AG04450 (cell line): ENCODE results near the gene QARS1. TPM values are rescaled to one million over a fixed set of nuclear protein-coding genes. Genes with fewer than 3 reads are reported as not detected.

Source experiments
- CTCF ChIA-PET: fragments of 300-600, 350-600 bp; formaldehyde crosslinking; extraction: SDS; loops from one replicate; lab custom pipeline; 2022; ENCODE audit warnings: antibody characterized with exemption, inconsistent platforms; lab: Charles Lee
- POLR2A ChIA-PET: fragments of 350-600 bp; formaldehyde crosslinking; extraction: SDS; loops from one replicate; lab custom pipeline; 2021; ENCODE audit warnings: antibody characterized with exemption, inconsistent platforms; lab: Yijun Ruan, JAX
- DNase-seq: peaks from one replicate; pipeline ENCODE4 v3.0.0-alpha.2; 2011; ENCODE audit warnings: low read depth, low spot score
- H3K27ac ChIP-seq: one replicate; pipeline ENCODE4 v1.5.1; 2012; ENCODE audit warnings: low read depth, low read length, control low read depth
- H3K27me3 ChIP-seq: one replicate; pipeline ENCODE4 v1.6.0; 2012; ENCODE audit warnings: low read length; ENCODE audit not compliant: control insufficient read depth, insufficient read depth
- H3K4me3 ChIP-seq: 2 replicates; pipeline ENCODE4 v1.5.1; 2011; ENCODE audit warnings: mild to moderate bottlenecking, low read depth, low read length, control low read depth
- H3K9me3 ChIP-seq: 2 replicates; pipeline ENCODE4 v1.5.1; 2012; ENCODE audit warnings: low read length; ENCODE audit not compliant: control insufficient read depth, insufficient read depth
- polyA plus RNA-seq: library from polyadenylated mRNA; depleted of rRNA; stranded (reverse); fragments of >200 nt; gene quantifications from 2 replicates; pipeline ENCODE4 v1.2.3, GENCODE V29; 2011; rRNA removed
- small RNA-seq: library from RNA; depleted of rRNA; stranded (forward); fragments of <200 nt; gene quantifications from one replicate; pipeline ENCODE3, GENCODE V24; 2012; ENCODE audit warnings: low read depth; ENCODE audit not compliant: insufficient read length
- TF ChIP-seq, protein P1 (sequence below): IDR thresholded peaks from 2 replicates; pipeline ENCODE4 v1.5.1; 2011; ENCODE audit warnings: low read depth, low read length, control low read depth, inconsistent platforms

The QARS1 gene
- polyA plus RNA-seq, 1 experiment, result 209 TPM

DNA sequence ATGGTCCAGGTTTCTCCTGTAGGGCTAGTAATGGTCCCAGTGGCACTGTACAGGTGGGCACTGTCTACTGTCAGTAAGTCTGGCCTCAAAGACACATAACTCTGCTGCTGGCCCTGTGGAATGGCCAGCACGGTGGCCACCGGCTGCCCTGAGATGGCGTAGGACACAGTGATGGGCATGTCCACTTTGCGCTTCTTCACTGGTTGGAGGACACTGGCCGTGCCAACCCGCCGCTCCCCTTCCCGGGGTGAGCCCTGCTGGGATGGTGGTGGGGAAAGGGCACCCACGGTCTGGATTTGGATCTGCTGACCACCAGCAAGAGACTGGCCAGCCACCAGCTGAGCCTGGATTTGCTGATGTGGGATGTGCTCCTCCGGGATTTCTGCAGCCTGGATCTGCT is 47.3 kb downstream of the QARS1 start:
- ChIA-PET POLR2A (no interaction called here), CTCF (no interaction called here)
- Histone ChIP-seq H3K9me3 (no peaks in the 10 kb centered on the region), H3K4me3 (no peak overlapping the region), H3K27me3 (no peaks in the 10 kb centered on the region), H3K27ac (no peak overlapping the region)
- TF ChIP-seq, protein P1, sequence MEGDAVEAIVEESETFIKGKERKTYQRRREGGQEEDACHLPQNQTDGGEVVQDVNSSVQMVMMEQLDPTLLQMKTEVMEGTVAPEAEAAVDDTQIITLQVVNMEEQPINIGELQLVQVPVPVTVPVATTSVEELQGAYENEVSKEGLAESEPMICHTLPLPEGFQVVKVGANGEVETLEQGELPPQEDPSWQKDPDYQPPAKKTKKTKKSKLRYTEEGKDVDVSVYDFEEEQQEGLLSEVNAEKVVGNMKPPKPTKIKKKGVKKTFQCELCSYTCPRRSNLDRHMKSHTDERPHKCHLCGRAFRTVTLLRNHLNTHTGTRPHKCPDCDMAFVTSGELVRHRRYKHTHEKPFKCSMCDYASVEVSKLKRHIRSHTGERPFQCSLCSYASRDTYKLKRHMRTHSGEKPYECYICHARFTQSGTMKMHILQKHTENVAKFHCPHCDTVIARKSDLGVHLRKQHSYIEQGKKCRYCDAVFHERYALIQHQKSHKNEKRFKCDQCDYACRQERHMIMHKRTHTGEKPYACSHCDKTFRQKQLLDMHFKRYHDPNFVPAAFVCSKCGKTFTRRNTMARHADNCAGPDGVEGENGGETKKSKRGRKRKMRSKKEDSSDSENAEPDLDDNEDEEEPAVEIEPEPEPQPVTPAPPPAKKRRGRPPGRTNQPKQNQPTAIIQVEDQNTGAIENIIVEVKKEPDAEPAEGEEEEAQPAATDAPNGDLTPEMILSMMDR, result no peak
- no peak for DNase-seq

DNA sequence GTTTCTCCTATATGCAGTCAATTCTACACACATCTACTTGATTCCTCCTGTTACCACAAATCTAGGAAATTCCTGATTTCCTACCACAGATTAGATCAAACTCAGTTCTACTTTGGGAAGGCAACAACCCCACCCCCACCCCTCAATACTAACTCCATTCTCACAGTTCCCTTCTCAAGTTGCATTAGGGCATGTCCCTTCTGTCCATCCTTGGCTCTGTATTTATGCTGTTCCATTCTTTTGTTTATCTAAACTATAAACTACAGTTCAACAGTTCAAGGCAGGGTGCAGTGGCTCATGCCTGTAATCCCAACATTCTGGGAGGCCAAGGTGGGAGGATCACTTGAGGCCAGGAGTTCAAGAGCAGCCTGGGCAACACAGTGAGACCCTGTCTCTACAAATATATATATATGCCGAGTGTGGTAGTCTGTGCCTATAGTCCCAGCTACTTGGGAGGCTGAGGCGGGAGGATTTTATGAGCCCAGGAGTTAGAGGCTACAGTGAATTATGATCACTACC is 50.2 kb downstream of the QARS1 start:
- Histone ChIP-seq H3K9me3 (no peaks in the 10 kb centered on the region), H3K4me3 (no peak overlapping the region), H3K27ac (no peak overlapping the region), H3K27me3 (no peaks in the 10 kb centered on the region)
- TF ChIP-seq, protein P1, result no peak
- ChIA-PET CTCF (interaction anchor here (0.9 to 1.3 kb wide), 2 partner anchors 33 to 65 kb away, joined by 3 read pairs; partner anchors contain the start of gene NDUFAF3), POLR2A (interaction anchor here (1.4 to 1.5 kb wide), 2 partner anchors 25 to 39 kb away, joined by 4 to 6 read pairs; partner anchors contain the start of genes IMPDH2 and QRICH1)
- no peak for DNase-seq

DNA sequence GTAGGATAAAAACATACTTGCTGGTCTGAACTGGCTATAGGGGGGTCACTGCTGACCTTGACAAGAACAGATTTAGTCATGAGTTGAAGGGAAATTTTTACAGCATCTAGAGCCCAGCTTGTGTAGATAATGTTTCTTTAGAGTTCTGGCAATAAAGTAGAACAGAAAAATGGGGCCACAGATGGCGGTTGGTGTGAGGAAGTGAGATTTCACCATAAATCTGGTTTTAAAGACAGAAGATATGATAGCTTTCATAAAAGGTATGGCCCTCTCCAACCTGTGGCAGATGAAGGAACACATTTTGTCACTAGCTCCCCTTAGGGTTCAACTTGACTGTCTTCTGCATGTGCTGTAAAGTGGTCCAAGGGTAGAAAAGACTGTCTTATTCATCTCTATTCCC is 51.0 kb downstream of the QARS1 start:
- ChIA-PET POLR2A (interaction anchor here (1.4 kb wide), 1 partner anchor 24 kb away, joined by 6 read pairs; the partner anchor contains the start of gene IMPDH2), CTCF (interaction anchor here (0.9 kb wide), 1 partner anchor 64 kb away, joined by 3 read pairs; no protein-coding TSS in a partner anchor)
- Histone ChIP-seq H3K9me3 (no peaks in the 10 kb centered on the region), H3K27me3 (no peaks in the 10 kb centered on the region), H3K27ac (no peak overlapping the region), H3K4me3 (no peak overlapping the region)
- TF ChIP-seq, protein P1, result no peak
- DNase-seq, result no peak

Small RNAs within 50 kb of the gene (small RNA-seq; reads per million reads assigned to genes)
- gene RN7SL182P, result not detected

Other genes with a start within 250 kb of the QARS1 start
- gene SLC25A20, start 205.9 kb downstream of the QARS1 start, polyA plus RNA-seq, result 26.6 and 30.0 TPM in 2 replicates
- gene ARIH2, start 185.9 kb downstream of the QARS1 start, polyA plus RNA-seq, result 77.2 and 77.5 TPM in 2 replicates
- gene P4HTM, start 114.5 kb downstream of the QARS1 start, polyA plus RNA-seq, result 18.2 and 22.5 TPM in 2 replicates
- 101 and 117 TPM in 2 replicates for gene WDR6, start 97.4 kb downstream of the QARS1 start, polyA plus RNA-seq
- 42.4 and 55.6 TPM in 2 replicates for gene DALRD3, start 86.2 kb downstream of the QARS1 start, polyA plus RNA-seq
- gene NDUFAF3, start 82.6 kb downstream of the QARS1 start, polyA plus RNA-seq, result 47.0 and 69.2 TPM in 2 replicates
- gene IMPDH2, start 75.4 kb downstream of the QARS1 start, polyA plus RNA-seq, result 268 and 284 TPM in 2 replicates
- gene QRICH1, start 10.7 kb downstream of the QARS1 start, polyA plus RNA-seq, result 68.6 and 69.7 TPM in 2 replicates
- gene USP19, start 16.1 kb upstream of the QARS1 start, polyA plus RNA-seq, result 33.3 and 37.7 TPM in 2 replicates
- gene LAMB2, start 28.3 kb upstream of the QARS1 start, polyA plus RNA-seq, result 470 and 674 TPM in 2 replicates
- gene CCDC71, start 61.6 kb upstream of the QARS1 start, polyA plus RNA-seq, result 19.6 and 27.7 TPM in 2 replicates
- 20.7 and 21.2 TPM in 2 replicates for gene KLHDC8B, start 66.8 kb upstream of the QARS1 start, polyA plus RNA-seq
- gene C3orf62, start 172.5 kb upstream of the QARS1 start, polyA plus RNA-seq, result 2.3 TPM in 2 replicates
- 78.4 and 80.4 TPM in 2 replicates for gene USP4, start 235.3 kb upstream of the QARS1 start, polyA plus RNA-seq